Measurements from ENCODE around the gene NBAS.
A peak's percentile ranks its signal among the peaks of the same experiment; 100 is the strongest.

The NBAS gene

GRCh38 chr2:15163326-15163725 is 397.8 kb downstream of the NBAS start:
- TF ChIP-seq, protein P1, sequence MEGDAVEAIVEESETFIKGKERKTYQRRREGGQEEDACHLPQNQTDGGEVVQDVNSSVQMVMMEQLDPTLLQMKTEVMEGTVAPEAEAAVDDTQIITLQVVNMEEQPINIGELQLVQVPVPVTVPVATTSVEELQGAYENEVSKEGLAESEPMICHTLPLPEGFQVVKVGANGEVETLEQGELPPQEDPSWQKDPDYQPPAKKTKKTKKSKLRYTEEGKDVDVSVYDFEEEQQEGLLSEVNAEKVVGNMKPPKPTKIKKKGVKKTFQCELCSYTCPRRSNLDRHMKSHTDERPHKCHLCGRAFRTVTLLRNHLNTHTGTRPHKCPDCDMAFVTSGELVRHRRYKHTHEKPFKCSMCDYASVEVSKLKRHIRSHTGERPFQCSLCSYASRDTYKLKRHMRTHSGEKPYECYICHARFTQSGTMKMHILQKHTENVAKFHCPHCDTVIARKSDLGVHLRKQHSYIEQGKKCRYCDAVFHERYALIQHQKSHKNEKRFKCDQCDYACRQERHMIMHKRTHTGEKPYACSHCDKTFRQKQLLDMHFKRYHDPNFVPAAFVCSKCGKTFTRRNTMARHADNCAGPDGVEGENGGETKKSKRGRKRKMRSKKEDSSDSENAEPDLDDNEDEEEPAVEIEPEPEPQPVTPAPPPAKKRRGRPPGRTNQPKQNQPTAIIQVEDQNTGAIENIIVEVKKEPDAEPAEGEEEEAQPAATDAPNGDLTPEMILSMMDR (IDR thresholded peaks at IDR 0.05; ENCODE audit: poor library complexity, severe bottlenecking) = no peak
- H3K9me3 ChIP-seq (ENCODE audit: severe bottlenecking) = no peaks in the 10 kb centered on the region
- H3K4me3 ChIP-seq (ENCODE audit: severe bottlenecking) = no peak overlapping the region
- H3K27ac ChIP-seq (ENCODE audit: poor library complexity, severe bottlenecking) = no peak overlapping the region
- no peaks in the 10 kb centered on the region for H3K27me3 ChIP-seq (ENCODE audit: insufficient read depth, poor library complexity, severe bottlenecking)
- DNase-seq (ENCODE audit: low spot score) (no peak), ATAC-seq (ENCODE audit: low read depth) (no peak)
- H3K4me1 ChIP-seq (ENCODE audit: insufficient read depth, poor library complexity, severe bottlenecking) = no peaks in the 10 kb centered on the region
- no peaks in the 10 kb centered on the region for H3K36me3 ChIP-seq (ENCODE audit: low read depth)

- no peak for ATAC-seq (ENCODE audit: low read depth)
- H3K27ac ChIP-seq (ENCODE audit: poor library complexity, severe bottlenecking) = no peak overlapping the region
- no peaks in the 10 kb centered on the region for H3K36me3 ChIP-seq (ENCODE audit: low read depth)
- TF ChIP-seq, protein P1 (IDR thresholded peaks at IDR 0.05; ENCODE audit: poor library complexity, severe bottlenecking) = no peak
- no peak overlapping the region for H3K4me3 ChIP-seq (ENCODE audit: severe bottlenecking)
- H3K9me3 ChIP-seq (ENCODE audit: severe bottlenecking) = no peaks in the 10 kb centered on the region
- H3K4me1 ChIP-seq (ENCODE audit: insufficient read depth, poor library complexity, severe bottlenecking) = no peaks in the 10 kb centered on the region
- DNase-seq (ENCODE audit: low spot score) = no peak
- H3K27me3 ChIP-seq (ENCODE audit: insufficient read depth, poor library complexity, severe bottlenecking) = no peaks in the 10 kb centered on the region
Measured at GRCh38 chr2:15162620-15163019, 398.5 kb downstream of the NBAS start.

DNA sequence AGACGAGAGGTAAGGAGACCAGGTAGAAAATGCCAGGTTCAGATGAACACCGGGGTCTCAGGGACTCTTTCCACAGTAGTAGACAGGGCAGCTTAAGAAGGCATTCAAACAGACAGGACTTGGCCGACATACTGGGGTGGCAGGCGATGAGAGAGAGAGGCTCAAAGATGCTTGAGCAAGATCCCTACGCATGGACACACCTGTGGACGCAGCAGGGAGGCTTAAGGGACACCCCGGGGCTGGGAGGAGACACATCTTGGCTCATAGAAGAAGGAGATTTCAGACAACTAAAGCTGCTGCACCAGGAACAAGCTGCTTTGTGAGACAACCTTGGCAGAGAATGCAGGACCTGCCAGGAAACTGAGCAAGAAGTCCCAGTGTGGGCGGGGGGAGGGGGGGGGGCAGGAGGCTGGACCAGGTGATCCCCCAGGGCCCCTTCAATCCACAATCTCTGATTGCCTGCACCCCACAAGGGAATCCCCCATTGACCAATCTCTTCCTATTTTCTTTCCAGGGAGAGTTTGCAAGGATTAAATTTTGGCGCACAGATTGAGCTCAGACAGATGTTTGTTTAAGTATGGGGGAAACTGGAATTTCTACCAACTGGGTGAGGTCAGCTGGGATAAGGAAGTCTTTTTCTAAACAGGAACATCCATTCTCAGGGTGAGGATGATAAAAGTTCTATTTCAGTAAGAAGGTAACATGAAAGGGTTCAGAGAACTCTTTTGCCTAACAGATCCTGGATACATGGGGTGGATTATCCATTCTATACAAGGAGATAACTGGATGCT is 400.7 kb downstream of the NBAS start:
- H3K27me3 ChIP-seq (ENCODE audit: insufficient read depth, poor library complexity, severe bottlenecking) = no peaks in the 10 kb centered on the region
- no peaks in the 10 kb centered on the region for H3K9me3 ChIP-seq (ENCODE audit: severe bottlenecking)
- TF ChIP-seq, protein P1 (IDR thresholded peaks at IDR 0.05; ENCODE audit: poor library complexity, severe bottlenecking) = no peak
- H3K36me3 ChIP-seq (ENCODE audit: low read depth) = no peaks in the 10 kb centered on the region
- no peak overlapping the region for H3K27ac ChIP-seq (ENCODE audit: poor library complexity, severe bottlenecking)
- DNase-seq (ENCODE audit: low spot score) (no peak), ATAC-seq (ENCODE audit: low read depth) (no peak)
- no peaks in the 10 kb centered on the region for H3K4me1 ChIP-seq (ENCODE audit: insufficient read depth, poor library complexity, severe bottlenecking)
- no peak overlapping the region for H3K4me3 ChIP-seq (ENCODE audit: severe bottlenecking)

GRCh38 chr2:15159751-15160177 is 401.4 kb downstream of the NBAS start:
- ATAC-seq (ENCODE audit: low read depth) (no peak), DNase-seq (ENCODE audit: low spot score) (no peak)
- H3K27me3 ChIP-seq (ENCODE audit: insufficient read depth, poor library complexity, severe bottlenecking) = no peaks in the 10 kb centered on the region
- no peaks in the 10 kb centered on the region for H3K4me1 ChIP-seq (ENCODE audit: insufficient read depth, poor library complexity, severe bottlenecking)
- no peak overlapping the region for H3K27ac ChIP-seq (ENCODE audit: poor library complexity, severe bottlenecking)
- no peaks in the 10 kb centered on the region for H3K36me3 ChIP-seq (ENCODE audit: low read depth)
- TF ChIP-seq, protein P1 (IDR thresholded peaks at IDR 0.05; ENCODE audit: poor library complexity, severe bottlenecking) = peak; percentile 53
- no peaks in the 10 kb centered on the region for H3K9me3 ChIP-seq (ENCODE audit: severe bottlenecking)
- H3K4me3 ChIP-seq (ENCODE audit: severe bottlenecking) = no peak overlapping the region

GRCh38 chr2:15159206-15159605 is 401.9 kb downstream of the NBAS start:
- no peak for DNase-seq (ENCODE audit: low spot score)
- TF ChIP-seq, protein P1 (IDR thresholded peaks at IDR 0.05; ENCODE audit: poor library complexity, severe bottlenecking) = no peak
- H3K27me3 ChIP-seq (ENCODE audit: insufficient read depth, poor library complexity, severe bottlenecking) = no peaks in the 10 kb centered on the region
- no peak overlapping the region for H3K4me3 ChIP-seq (ENCODE audit: severe bottlenecking)
- H3K4me1 ChIP-seq (ENCODE audit: insufficient read depth, poor library complexity, severe bottlenecking) = no peaks in the 10 kb centered on the region
- H3K9me3 ChIP-seq (ENCODE audit: severe bottlenecking) = no peaks in the 10 kb centered on the region
- no peak overlapping the region for H3K27ac ChIP-seq (ENCODE audit: poor library complexity, severe bottlenecking)
- no peak for ATAC-seq (ENCODE audit: low read depth)
- no peaks in the 10 kb centered on the region for H3K36me3 ChIP-seq (ENCODE audit: low read depth)
